A549 treated with Hydrocortisone at 1 μM for 4 hours (cell line): ENCODE measurements around the gene SLC25A5. TPM values are rescaled to one million over a fixed set of nuclear protein-coding genes. Genes with fewer than 3 reads are reported as not detected.

Experiments
- total RNA-seq: library from RNA; stranded (reverse); fragments of 200-300 nt; extraction: Qiagen RNA extraction; gene quantifications from 5 replicates; pipeline ENCODE4 v1.2.3, GENCODE V29; 2022

Gene SLC25A5
- 750 to 784 TPM (median 755 TPM) in 5 replicates for total RNA-seq

GRCh38 chrX:119467842-119468550, at the start of gene SLC25A5:
TSS of gene SLC25A5 (plus strand) at chrX:119468444. CDS start at chrX:119468516, 72 bp downstream.

Other genes with a start within 250 kb of the SLC25A5 start
- 133 to 157 TPM (median 148 TPM) in 5 replicates for gene PGRMC1, start 232.2 kb upstream of the SLC25A5 start, total RNA-seq
- gene SLC25A43, start 69.1 kb upstream of the SLC25A5 start, total RNA-seq: 27.8 to 31.7 TPM (median 31.3 TPM) in 5 replicates
- 27.2 to 41.6 TPM (median 30.9 TPM) in 5 replicates for gene STEEP1, start 97.0 kb downstream of the SLC25A5 start, total RNA-seq
- gene UBE2A, start 106.1 kb downstream of the SLC25A5 start, total RNA-seq: 132 to 143 TPM (median 138 TPM) in 5 replicates
- gene NKRF, start 138.0 kb downstream of the SLC25A5 start, total RNA-seq: 16.3 to 19.3 TPM (median 16.9 TPM) in 5 replicates
- 10.0 to 12.5 TPM (median 10.3 TPM) in 5 replicates for gene SEPTIN6, start 224.7 kb downstream of the SLC25A5 start, total RNA-seq